GM18499 (cell line): ENCODE measurements around the gene CNTNAP5.

ENCODE experiments used
- ATAC-seq: cut with Tn5 transposase; IDR thresholded peaks from one replicate; pipeline ENCODE4 v1.9.1; 2021; ENCODE audit warnings: moderate number of reproducible peaks; ENCODE audit not compliant: insufficient read depth, unreplicated experiment

The CNTNAP5 gene

DNA sequence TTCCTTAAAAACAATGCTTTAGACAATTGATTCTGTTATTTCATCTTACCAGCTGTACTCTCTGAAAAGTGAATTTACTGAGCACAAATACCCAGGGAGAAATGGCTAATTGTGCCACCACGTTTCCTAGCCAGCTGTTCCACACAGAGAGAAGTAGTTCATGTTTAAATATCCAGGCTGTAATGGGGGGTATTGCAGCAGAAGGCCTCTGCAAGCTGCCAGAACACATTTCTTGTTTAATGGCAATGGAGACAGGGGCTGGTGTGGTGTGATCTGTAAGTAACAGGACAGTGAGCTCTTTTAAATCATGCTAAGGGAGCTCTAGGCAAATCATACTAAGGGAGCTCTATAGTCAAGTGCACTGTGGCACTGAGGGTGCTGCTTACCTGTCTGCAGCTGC lies 809.2 kb downstream of the CNTNAP5 start:
- ATAC-seq = no peak

DNA sequence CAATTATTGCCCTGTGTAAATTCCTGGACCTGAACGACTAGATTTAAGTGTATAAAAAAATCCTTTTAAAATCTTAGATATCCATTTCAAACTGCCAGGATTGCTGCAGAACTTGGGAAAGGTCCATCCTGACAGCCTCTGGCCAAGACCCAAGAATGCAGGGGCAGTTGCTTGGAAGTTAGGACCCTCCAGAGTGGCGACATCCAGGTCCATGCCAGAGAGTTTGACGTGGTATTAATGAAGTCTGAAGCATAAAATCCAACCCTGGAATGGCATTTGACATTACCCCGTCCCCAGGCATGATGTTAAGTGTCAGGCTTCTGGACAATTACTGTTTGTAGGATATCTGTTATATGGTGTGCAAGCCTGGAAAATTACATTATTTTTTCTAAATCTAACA lies 810.2 kb downstream of the CNTNAP5 start:
- no peak for ATAC-seq

DNA sequence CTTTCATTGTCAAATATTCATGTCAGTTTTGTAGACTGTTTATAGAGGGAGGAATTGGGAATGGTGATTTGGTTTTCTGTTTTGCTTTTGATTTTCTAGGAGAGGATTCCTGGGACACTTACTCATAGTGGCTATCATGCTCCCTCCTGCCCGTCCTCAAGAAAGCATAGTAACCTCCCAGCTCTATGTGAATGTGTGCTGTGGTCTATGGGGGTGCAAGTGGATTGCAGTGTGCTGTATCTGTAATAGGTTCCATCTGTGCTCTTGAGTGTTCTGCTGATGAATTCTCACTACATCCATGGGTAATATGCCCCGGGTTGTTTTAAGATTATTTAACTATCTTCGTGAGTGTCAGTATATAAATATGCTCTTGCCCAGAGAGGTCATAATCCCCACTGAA lies 811.3 kb downstream of the CNTNAP5 start:
- ATAC-seq = no peak

DNA sequence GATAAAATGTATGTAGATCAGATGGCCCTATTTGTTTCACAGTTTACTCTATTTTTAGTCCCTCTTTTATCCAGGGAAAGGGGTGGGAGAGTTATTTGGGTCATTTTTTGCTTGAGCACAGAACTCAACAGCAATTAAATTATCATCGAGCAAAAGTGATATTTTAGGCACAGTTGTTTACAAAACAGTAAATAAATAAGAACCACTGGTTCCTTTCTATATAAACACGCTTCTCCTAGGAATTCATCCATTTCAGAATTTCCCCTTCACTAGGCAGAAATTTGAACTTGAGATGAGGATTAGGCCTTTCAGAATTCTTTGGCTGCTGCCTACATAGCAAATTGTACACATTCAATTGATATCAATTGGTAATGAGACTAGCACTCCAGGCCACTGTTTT lies 812.4 kb downstream of the CNTNAP5 start:
- ATAC-seq = no peak

DNA sequence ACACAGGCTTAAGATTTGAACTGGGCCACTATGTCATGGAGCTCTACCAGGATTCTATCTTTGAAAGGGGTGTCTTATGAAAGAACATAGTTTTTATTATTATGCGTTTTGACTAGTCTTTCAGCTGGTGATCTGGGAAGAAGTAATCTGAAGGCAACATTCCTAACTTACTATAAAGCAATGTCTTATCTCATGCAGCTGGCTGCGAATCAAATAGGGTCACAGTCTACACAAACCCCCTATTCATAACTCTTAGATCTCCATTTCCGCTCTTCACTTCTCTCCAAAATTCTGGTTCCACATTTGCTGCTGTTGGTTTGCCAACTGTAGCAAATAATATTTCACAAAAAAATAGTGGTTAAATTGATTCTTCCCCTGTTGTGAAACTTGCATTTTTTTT lies 813.3 kb downstream of the CNTNAP5 start:
- no peak for ATAC-seq

DNA sequence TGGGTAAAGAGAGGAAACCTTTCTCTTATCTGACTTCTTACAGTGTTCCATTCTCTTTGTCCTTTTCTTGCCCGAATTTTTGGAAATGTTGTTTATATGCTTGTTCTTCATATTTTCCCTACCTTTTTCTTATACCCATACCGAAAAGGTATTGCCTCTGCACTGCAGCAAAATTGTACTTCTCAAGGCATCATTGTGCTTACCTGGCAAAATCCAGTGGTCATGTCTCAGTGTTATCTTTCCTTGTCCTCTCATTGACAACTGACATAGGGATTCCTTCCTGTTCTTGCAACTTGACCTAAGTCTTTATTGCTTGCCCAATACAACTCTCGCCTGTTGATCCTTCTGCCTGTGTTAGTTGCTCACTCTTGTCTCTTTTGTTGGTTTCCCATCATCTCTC lies 842.2 kb downstream of the CNTNAP5 start:
- no peak for ATAC-seq

DNA sequence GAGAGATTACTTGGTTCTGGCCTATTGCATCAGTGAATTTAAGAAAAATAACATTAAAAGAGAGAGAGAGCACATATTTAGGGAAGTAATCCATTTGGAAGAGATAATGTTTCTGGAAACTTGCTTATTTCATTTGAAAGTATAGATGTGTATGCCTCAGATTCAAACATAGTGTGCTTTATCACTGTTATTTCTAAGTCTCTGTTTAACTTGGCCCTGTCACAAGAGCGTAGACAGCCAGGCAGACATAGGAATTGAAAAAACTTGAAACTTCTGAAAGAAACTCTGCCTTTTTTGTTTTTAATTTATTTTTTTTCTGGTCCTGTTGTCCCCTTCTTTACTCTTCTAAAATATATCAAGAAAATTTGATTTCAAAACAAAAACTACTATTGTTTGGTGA lies 849.1 kb downstream of the CNTNAP5 start:
- no peak for ATAC-seq

DNA sequence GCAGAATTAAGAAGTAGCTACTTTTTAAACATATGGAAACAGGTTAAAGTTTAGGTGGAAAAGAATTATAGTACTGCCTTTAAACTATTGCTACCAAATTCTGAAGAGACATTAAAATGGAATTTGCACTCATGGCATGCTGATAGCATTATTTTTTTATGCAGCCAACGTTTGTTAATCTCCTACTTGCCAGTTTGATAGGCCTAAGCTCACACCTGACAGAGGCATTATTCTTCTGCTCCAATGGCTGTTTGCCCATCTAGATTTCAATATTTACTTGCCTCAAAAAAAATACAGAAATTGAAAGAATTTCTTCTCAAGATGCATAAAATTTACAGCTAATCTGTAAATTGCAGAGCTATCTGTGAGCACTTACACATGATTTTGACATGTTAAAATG lies 849.6 kb downstream of the CNTNAP5 start:
- no peak for ATAC-seq

DNA sequence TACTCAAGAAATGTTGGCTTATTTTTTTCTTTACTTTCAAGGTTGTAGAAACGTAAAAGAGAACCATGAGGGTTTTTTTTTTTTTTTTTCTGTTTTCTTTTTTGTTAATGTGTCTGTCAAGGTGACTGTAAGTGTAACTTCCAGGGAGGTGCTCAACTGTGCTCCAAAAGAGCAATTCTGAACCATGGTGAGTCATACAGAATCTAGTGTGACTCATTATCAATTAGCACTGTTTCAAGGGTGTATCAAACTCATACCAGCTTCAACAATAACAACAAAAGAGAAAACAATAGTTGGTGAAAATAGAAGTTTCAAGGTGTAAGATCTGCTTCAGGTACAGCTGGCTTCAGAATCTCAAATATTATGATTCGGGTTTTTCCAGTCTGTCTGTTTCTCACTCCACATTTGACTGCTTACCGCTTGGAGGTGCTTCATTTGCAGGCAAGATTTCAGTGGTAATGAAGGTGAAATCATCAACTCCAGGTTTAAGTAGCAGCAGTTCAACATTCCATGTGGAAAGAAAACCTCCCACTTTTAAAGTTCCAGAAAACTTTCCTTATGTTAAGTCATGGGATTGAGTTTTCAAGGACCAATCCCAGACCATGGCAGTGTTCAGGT lies 850.6 kb downstream of the CNTNAP5 start:
- no peak for ATAC-seq

DNA sequence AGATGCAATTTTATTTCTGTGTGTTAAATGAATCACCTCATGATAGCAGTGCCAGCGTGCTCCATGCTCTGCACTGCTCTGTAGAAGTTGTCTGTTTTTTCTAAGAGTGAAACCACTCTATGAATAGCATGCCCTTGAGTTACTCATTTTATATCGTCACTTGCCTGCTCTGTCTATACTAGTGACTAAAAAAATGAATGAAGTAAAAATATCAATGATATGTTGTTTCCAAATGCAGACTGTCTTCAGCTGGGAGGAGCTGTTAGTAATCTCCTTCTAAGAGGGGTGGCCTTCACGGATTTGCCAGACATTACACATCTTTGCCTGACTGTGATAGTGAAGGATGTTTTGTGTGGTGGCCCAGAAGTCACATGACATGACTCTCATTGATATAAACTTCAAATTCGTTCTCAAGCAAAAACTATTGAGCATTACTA lies 852.1 kb downstream of the CNTNAP5 start:
- ATAC-seq = no peak

DNA sequence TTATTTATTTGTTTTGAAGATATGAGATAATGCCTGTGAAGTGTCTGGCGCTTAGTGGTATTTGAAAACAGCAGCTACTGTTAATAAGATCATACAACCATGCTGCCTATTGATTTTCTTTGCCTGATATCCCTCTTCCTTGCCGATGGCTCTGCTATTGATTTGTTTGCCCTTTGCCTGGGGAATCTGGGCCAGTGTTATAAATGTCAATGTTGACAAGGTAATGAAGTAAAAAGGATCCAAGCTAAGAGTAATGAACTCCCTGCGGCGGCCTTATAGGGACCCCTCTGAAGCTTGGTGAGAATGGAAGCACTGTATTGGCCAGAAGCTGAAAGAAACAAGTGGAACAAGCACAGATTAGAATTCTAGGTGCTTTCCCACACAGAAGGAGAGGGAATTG lies 854.6 kb downstream of the CNTNAP5 start:
- no peak for ATAC-seq

DNA sequence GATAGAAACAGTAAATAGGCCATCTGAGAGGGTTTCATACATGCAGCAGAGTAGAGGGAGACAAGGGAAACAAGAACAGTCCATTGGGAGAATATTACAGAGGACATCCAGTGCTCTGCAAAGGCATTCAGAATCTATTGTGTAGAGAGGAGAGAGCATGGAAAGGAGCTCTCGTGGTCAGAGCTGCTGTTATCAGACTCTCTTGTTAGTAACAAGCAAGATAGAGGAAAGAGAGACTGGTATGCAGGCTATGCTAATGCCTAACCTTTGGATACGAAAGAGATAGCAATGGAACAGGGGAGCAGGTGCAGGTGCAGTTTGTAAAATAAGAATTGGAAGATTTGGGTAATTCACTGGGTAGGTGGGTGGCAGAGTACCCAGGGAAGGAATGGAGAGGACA lies 855.9 kb downstream of the CNTNAP5 start:
- no peak for ATAC-seq

DNA sequence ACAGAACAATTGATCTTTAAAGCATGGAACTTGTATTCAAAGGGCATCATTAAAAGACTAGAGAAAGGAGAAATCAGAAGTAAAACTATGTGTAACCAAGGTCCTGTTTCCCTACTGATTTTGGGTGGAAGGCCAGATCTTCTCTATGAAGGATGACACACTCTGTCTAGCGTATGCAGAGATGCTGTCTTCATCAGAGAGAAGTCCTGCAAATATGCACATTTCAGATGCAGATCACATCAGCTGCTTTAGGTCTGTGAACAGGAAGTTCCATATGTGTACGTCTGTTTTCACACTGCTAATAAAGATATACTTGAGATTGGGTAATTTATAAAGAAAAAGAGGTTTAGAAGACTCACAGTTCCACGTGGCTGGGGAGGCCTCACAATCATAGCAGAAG lies 857.3 kb downstream of the CNTNAP5 start:
- ATAC-seq = no peak

DNA sequence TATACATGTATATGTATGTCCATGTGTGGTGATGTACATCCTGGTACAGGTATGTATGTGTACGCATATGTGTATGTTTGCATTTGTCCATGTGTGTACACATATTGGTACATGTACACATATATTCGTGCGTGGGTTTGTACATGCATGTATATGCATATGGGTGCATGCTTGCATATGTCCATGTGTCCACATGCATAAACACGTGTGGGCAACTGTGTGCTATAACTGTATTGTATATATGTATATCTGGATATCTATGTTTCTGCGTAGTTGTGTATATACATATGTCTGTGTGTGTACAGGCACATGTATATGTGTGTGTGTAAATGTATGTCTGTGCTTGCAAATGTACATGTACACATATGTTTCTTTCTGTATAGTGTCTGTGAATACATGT lies 858.5 kb downstream of the CNTNAP5 start:
- no peak for ATAC-seq

DNA sequence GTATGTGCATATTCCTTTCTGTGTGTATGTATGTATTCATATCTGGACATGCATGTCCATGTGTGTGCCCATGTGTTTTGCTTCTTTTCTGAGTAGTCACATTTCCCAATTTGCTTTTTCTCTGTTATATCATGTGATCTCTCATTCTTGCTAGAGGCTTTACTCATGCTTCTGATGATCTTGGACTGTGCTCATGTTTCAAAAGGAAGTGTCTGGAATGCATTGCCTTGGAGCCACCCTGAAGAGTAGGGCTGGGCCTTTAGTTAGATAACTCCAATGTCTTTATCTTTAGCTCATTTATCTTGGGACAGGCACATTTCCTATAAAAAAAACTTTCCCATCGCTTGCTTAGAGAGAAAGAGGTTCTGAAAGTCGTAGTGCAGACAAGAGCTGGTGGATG lies 859.2 kb downstream of the CNTNAP5 start:
- no peak for ATAC-seq

DNA sequence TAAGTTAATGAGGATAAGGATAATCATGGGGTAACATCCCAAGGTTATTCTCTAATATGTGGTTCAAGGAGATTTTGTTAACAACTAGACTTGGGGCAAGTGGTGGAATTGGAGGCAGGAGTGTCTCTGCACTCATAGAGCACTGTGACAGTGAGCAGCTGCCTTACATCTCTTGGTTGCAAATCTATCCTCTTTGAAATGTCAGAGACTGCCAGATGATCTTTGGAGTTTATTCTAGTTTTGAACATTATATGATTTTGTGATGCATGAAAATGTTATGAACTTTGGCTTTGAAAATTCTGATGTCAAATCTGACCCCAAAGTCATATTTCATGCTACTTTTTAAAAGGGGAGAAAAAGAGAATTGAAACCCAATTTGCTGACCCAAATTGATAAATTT lies 861.1 kb downstream of the CNTNAP5 start:
- ATAC-seq = no peak

DNA sequence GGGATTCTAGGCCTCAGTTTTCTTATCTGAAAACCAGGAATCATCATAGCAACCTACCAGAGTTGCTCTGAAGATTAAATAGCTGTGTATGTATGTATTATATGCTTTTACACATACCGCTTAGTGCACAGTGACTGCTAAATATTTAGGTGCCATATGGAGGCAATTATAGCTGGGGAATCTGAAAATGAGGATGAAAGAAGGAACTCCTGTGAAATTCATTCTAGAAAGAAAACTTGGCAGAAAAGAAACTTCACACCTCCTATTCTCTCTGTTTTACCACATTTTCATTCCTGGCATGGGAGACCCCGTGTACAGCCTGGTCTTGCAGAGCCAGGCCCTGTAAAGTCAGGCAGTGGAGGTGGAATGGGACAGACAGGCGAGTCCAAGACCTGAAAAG lies 862.4 kb downstream of the CNTNAP5 start:
- ATAC-seq = no peak

DNA sequence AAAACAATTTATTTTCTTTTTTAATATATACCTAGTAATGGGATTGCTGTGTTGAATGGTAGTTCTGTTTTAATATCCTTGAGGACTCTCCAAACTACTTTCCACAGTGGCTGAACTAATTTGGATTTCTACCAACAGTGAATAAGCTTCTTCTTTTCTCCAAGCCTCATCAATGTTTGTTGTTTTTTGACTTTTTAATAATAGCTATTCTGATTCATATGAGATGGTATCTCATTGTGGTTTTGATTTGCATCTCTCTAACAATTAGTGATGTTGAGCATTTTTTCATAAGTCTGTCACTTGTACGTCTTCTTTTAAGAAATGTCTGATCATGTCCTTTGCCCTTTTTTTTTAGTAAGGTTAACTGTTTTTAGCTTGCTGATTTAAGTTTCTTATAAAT lies 863.3 kb downstream of the CNTNAP5 start:
- no peak for ATAC-seq

DNA sequence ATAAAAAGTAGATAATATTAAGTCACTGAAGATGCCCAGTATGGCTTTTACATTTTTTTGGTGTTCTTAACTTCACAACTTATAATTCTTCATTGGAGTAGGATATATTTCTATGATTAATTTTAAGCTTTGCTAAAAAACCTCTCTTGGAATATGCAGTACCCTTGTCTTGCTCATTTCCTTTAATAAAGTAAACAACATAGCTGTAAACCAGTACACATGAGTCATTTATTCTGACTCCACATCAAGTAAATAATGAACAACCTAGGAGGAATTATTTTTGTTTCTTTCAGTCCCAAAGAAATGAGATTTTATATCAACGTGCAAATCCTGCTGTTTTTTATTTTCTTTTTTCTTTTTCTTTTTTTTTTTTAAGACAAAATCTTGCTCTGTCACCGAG lies 869.1 kb downstream of the CNTNAP5 start:
- ATAC-seq = no peak

DNA sequence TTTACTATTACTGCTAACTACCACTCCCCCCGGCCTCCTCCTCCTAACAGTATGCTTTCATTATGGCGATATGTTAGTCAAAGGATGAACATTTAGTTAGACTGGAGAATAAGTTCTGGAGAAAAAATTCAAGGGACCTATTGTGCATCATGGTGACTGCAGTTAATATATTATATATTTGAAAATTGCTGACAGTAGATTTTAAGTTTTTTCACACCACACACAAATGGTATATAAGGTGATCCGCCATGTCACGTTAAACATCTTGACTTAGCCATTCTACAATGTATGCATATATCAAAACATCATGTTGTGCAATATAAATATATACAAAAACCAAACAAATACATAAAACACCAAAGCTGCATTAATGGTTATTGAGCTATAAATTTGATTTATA lies 873.7 kb downstream of the CNTNAP5 start:
- no peak for ATAC-seq

DNA sequence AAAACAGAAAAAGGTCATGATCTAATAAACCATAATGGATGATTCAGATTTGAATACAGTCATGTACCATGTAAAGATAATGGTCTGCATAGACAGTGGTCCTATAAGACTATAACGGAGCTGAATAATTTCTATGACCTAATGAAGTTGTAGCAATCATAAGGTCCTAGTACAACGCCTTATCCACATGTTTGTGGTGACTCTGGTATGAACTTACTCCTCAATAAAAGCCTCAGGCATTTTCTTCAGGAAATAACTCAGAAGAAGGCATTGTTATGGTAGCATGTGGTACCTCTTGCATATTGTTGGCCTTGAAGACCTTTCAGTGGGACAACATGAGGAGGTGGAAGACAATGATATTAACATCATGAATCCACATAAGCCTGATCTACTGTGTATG lies 883.3 kb downstream of the CNTNAP5 start:
- ATAC-seq = no peak

DNA sequence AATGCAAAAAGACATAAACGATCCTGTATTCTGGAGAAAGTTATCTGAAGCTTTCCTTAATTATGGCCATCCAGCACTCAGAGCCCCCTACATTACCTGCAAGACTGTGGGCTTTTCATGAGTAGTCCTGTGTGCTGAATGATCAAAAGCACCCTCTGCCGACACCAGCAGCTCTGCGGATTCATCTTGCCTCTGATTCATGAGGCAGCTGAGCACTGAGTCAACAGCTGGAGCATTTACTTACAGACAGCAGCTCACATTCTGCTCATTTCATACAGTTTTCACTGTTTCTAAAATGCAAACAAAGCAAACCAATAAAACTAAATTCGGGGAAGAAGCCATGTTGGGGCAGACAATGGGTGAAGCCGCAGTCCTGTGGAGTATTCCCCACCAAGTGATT lies 886.5 kb downstream of the CNTNAP5 start:
- ATAC-seq = no peak

DNA sequence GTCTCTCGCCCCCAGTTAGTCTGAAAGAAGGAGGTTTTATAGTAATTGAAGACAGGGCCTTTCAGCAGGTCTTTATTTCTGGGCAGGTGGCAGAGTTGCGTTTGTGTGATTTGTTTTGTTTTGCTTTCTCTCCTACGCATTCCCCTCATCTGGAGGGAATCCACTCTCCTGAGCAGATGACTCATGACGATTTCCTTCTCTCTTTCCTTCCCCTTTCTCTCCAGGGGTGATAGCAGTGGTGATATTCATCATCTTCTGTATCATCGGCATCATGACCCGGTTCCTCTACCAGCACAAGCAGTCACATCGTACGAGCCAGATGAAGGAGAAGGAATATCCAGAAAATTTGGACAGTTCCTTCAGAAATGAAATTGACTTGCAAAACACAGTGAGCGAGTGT lies 888.8 kb downstream of the CNTNAP5 start:
- no peak for ATAC-seq
